HepG2 (cell line): ENCODE measurements around the gene ZP2. TPM values are rescaled to one million over a fixed set of nuclear protein-coding genes. Genes with fewer than 3 reads are reported as not detected.
A peak's percentile ranks its signal among the peaks of the same experiment; 100 is the strongest.

Experiments
- ATF1 ChIP-seq: IDR thresholded peaks from 2 replicates; pipeline ENCODE4 v1.6.1; 2016; ENCODE audit warnings: mild to moderate bottlenecking, control low read depth
- FLYWCH1 ChIP-seq: sonication (generic); formaldehyde crosslinking; IDR thresholded peaks from 2 replicates; pipeline ENCODE4 v1.8.1; 2023; ENCODE audit warnings: mild to moderate bottlenecking, missing genetic modification reagents
- FOXM1 ChIP-seq: sonication (generic); formaldehyde crosslinking; IDR thresholded peaks from 2 replicates; pipeline ENCODE4 v1.5.0; 2020; ENCODE audit warnings: missing genetic modification reagents
- HOMEZ ChIP-seq: IDR thresholded peaks from 2 replicates; pipeline ENCODE4 v1.6.1; 2016; ENCODE audit warnings: low read depth
- MXI1 ChIP-seq: IDR thresholded peaks from 3 replicates; pipeline ENCODE4 v1.6.1; 2012; ENCODE audit warnings: low read depth, low read length, inconsistent platforms, borderline replicate concordance
- PAX8 ChIP-seq: sonication (generic); formaldehyde crosslinking; IDR thresholded peaks from 2 replicates; pipeline ENCODE4 v1.8.0; 2022; ENCODE audit warnings: mild to moderate bottlenecking, missing genetic modification reagents, borderline replicate concordance
- POLR2AphosphoS2 ChIP-seq: IDR thresholded peaks from 2 replicates; pipeline ENCODE4 v1.6.1; 2011; ENCODE audit warnings: low read depth, low read length, improper control_type of control experiment
- REST ChIP-seq, 2 experiments: IDR thresholded peaks; 2 replicates each; pipeline ENCODE4 v1.6.1; 2011 to 2012; ENCODE audit warnings: low read length in 2 of 2, borderline replicate concordance in 1 of 2, low read depth in 1 of 2, mild to moderate bottlenecking in 1 of 2, moderate library complexity in 1 of 2
- TFE3 ChIP-seq: IDR thresholded peaks from 2 replicates; pipeline ENCODE4 v1.6.1; 2016
- ZIK1 ChIP-seq: sonication (generic); formaldehyde crosslinking; IDR thresholded peaks from 2 replicates; pipeline ENCODE4 v1.5.0; 2020; ENCODE audit warnings: mild to moderate bottlenecking, low read depth, missing genetic modification reagents, borderline replicate concordance
- ZNF12 ChIP-seq: sonication (generic); formaldehyde crosslinking; IDR thresholded peaks from 2 replicates; pipeline ENCODE4 v1.5.0; 2020; ENCODE audit warnings: missing genetic modification reagents
- ZNF225 ChIP-seq: sonication (generic); formaldehyde crosslinking; IDR thresholded peaks from 2 replicates; pipeline ENCODE4 v1.4.0; 2020; ENCODE audit warnings: mild to moderate bottlenecking, missing genetic modification reagents
- ZNF256 ChIP-seq: sonication (generic); formaldehyde crosslinking; conservative IDR thresholded peaks from 2 replicates; pipeline ENCODE4 v1.4.0; 2020; ENCODE audit warnings: missing genetic modification reagents
- ZNF276 ChIP-seq: sonication (generic); formaldehyde crosslinking; IDR thresholded peaks from 2 replicates; pipeline ENCODE4 v1.4.0; 2020; ENCODE audit warnings: mild to moderate bottlenecking, low read depth, missing genetic modification reagents
- ZNF280D ChIP-seq: sonication (generic); formaldehyde crosslinking; IDR thresholded peaks from 2 replicates; pipeline ENCODE4 v1.5.1; 2020; ENCODE audit warnings: mild to moderate bottlenecking, missing genetic modification reagents
- ZNF335 ChIP-seq: sonication (generic); formaldehyde crosslinking; IDR thresholded peaks from 2 replicates; pipeline ENCODE4 v1.4.0; 2020; ENCODE audit warnings: missing genetic modification reagents
- ZNF674 ChIP-seq: sonication (generic); formaldehyde crosslinking; IDR thresholded peaks from 2 replicates; pipeline ENCODE4 v1.5.0; 2020; ENCODE audit warnings: low read depth, mild to moderate bottlenecking, missing genetic modification reagents
- polyA plus RNA-seq, 8 experiments: library from polyadenylated mRNA; depleted of rRNA in 3 of 8; stranded (reverse) in 7 of 8; unstranded in 1 of 8; fragments of >200 nt; fragmentation: Illumina TruSeq in 4 of 8; extraction: Trizol in 4 of 8; gene quantifications; 2 replicates each; pipeline versions ENCODE4 v1.2.1 to v1.2.3, GENCODE V29; 2011 to 2016; ENCODE audit warnings: low read depth in 4 of 8, missing spikeins in 1 of 8, mixed read lengths in 1 of 8; ENCODE audit not compliant: insufficient read depth in 1 of 8
- total RNA-seq, 5 experiments: library from RNA; depleted of rRNA; stranded (reverse); fragments of >200 nt; fragmentation: Illumina TruSeq; extraction: Trizol; gene quantifications; 2 replicates each; pipeline ENCODE4 v1.2.3, GENCODE V29; 2016; ENCODE audit warnings: low read depth in 1 of 5

The ZP2 gene
- total and polyA plus RNA-seq, 2 of the 13 experiments (the other 11 are each of a cell fraction or from before 2014, with no cell fraction given): not detected

- peak in 1 of 2 experiments; percentile 72; a peak in 2 of 4 replicates for TF ChIP-seq REST (IDR thresholded peaks at IDR 0.05; ENCODE audit: borderline replicate concordance in 1 of 2, low read depth in 1 of 2, low read length in 2 of 2)
- 0 out of 2 replicates have a peak, but pooled peaks have one; percentile 68 for TF ChIP-seq ZNF335 (CRISPR knock-in tag)
- TF ChIP-seq ZIK1: 0 out of 2 replicates have a peak, but pooled peaks have one; percentile 50
- peak; percentile 77 for TF ChIP-seq ATF1
- TF ChIP-seq MXI1: peak; percentile 77; the same call in 1 of the 3 replicates
- TF ChIP-seq ZNF276 (CRISPR knock-in tag): 0 out of 2 replicates have a peak, but pooled peaks have one; percentile 67
- TF ChIP-seq ZNF256: no peak
- TF ChIP-seq ZNF225: no peak
- peak; percentile 78; the same call in 1 of the 2 replicates for TF ChIP-seq ZNF12 (CRISPR knock-in tag)
- TF ChIP-seq TFE3 (CRISPR knock-in tag): peak; percentile 56; the same call in 1 of the 2 replicates
- TF ChIP-seq ZNF674 (CRISPR knock-in tag): no peak
- peak; percentile 99 for TF ChIP-seq HOMEZ
- no peak for TF ChIP-seq FOXM1 (CRISPR knock-in tag)
- peak; percentile 89; the same call in 1 of the 2 replicates for TF ChIP-seq PAX8 (CRISPR knock-in tag)
- peak; percentile 92 for TF ChIP-seq ZNF280D (CRISPR knock-in tag)
- TF ChIP-seq FLYWCH1 (CRISPR knock-in tag): no peak
- TF ChIP-seq POLR2AphosphoS2: no peak
Measured at GRCh38 chr16:21233521-21234150, 22.3 kb upstream of the ZP2 start, which contains the start of gene ANKS4B (continued).
